ENCODE data around the gene ARL4A. TPM values are rescaled to one million over a fixed set of nuclear protein-coding genes. Genes with fewer than 3 reads are reported as not detected.

The ARL4A gene
- total RNA-seq, 1 donor from 2014 or later: 41.2 TPM

- peaks cover 34% of the 10 kb centered on the region for H3K4me1 Mint-ChIP-seq (ENCODE audit: unreplicated experiment)
- no peaks in the 10 kb centered on the region for H3K9me3 Mint-ChIP-seq (ENCODE audit: unreplicated experiment)
Observed at GRCh38 chr7:12711124-12711523, 23.7 kb downstream of the ARL4A start.

DNA sequence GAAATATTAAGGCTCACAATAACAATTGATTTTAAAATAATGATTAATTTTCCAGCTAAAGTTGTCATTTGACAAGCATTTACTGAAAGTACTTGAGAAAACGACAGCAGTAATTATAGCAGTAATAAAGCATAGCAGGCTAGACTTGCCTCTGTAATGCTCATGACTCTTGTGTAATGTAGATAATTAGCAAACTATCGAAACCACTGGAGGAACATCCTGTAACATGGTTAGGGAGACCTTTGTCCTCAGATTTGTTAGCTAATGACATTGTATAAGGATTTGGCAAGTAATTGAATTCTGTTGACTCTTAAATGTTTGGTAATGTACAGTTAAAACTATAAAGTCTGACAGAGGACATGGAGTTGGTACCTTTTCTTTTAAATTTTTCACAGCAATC lies 24.8 kb downstream of the ARL4A start:
- Mint-ChIP-seq H3K36me3 (ENCODE audit: low read depth, unreplicated experiment) (no peaks in the 10 kb centered on the region), H3K27me3 (ENCODE audit: unreplicated experiment) (peaks cover 2% of the 10 kb centered on the region), H3K4me1 (ENCODE audit: unreplicated experiment) (peaks cover 45% of the 10 kb centered on the region), H3K4me3 (ENCODE audit: unreplicated experiment) (no peak overlapping the region), H3K27ac (ENCODE audit: unreplicated experiment) (peak overlapping the region; percentile 52), H3K9me3 (ENCODE audit: unreplicated experiment) (no peaks in the 10 kb centered on the region)
- DNase-seq (ENCODE audit: low spot score): no peak
- TF ChIP-seq, protein P1, sequence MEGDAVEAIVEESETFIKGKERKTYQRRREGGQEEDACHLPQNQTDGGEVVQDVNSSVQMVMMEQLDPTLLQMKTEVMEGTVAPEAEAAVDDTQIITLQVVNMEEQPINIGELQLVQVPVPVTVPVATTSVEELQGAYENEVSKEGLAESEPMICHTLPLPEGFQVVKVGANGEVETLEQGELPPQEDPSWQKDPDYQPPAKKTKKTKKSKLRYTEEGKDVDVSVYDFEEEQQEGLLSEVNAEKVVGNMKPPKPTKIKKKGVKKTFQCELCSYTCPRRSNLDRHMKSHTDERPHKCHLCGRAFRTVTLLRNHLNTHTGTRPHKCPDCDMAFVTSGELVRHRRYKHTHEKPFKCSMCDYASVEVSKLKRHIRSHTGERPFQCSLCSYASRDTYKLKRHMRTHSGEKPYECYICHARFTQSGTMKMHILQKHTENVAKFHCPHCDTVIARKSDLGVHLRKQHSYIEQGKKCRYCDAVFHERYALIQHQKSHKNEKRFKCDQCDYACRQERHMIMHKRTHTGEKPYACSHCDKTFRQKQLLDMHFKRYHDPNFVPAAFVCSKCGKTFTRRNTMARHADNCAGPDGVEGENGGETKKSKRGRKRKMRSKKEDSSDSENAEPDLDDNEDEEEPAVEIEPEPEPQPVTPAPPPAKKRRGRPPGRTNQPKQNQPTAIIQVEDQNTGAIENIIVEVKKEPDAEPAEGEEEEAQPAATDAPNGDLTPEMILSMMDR (IDR thresholded peaks at IDR 0.05; ENCODE audit: unreplicated experiment): no peak

More at GRCh38 chr7:12711124-12711523, 23.7 kb downstream of the ARL4A start:
- Mint-ChIP-seq H3K4me3 (ENCODE audit: unreplicated experiment) (no peak overlapping the region), H3K36me3 (ENCODE audit: low read depth, unreplicated experiment) (no peaks in the 10 kb centered on the region), H3K27ac (ENCODE audit: unreplicated experiment) (no peak overlapping the region), H3K27me3 (ENCODE audit: unreplicated experiment) (peaks cover under 1% of the 10 kb centered on the region)
- DNase-seq (ENCODE audit: low spot score): no peak
- TF ChIP-seq, protein P1 (IDR thresholded peaks at IDR 0.05; ENCODE audit: unreplicated experiment): no peak

DNA sequence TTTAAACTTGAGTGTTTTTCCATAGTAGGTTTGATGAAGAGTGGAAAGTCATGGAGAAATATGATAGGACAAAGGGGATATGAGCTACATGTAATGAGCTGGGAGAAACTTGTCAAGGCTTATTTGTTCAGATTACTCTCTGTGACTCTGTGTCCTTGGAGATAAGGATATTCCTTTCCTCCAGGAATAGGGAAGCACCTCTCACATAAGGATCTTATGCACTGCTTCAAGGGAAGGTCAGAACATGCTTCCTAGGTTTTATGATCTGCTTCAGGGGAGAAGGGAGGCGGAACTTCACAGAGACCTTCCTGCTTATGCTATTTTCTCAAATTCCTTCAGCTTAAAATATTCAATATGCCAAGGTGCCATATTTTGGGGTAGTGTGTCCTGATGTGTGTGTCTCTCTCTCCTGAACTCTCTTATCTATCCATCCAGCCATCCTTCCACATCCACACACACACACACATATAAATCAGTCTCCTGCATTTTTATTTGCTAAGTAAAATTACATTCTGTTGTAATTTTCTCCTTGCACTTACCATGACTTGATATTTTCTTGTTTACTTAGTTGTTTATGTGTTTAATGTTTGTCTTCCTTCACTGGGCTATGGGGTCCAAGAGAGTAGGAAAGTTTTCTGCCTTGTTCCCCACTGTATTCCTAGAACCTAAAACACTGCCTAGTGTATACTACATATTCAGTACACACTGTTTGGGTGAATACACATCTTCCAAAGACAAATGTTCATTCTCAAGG lies 26.4 kb downstream of the ARL4A start:
- TF ChIP-seq, protein P1 (IDR thresholded peaks at IDR 0.05; ENCODE audit: unreplicated experiment): no peak
- Mint-ChIP-seq H3K27me3 (ENCODE audit: unreplicated experiment) (peaks cover 2% of the 10 kb centered on the region), H3K27ac (ENCODE audit: unreplicated experiment) (peak overlapping the region; percentile 93), H3K36me3 (ENCODE audit: low read depth, unreplicated experiment) (no peaks in the 10 kb centered on the region), H3K4me1 (ENCODE audit: unreplicated experiment) (peaks cover 51% of the 10 kb centered on the region), H3K9me3 (ENCODE audit: unreplicated experiment) (no peaks in the 10 kb centered on the region), H3K4me3 (ENCODE audit: unreplicated experiment) (no peak overlapping the region)
- DNase-seq (ENCODE audit: low spot score): no peak

GRCh38 chr7:12714379-12714737 lies 26.9 kb downstream of the ARL4A start:
- Mint-ChIP-seq H3K27ac (ENCODE audit: unreplicated experiment) (peak overlapping the region; percentile 93), H3K36me3 (ENCODE audit: low read depth, unreplicated experiment) (no peaks in the 10 kb centered on the region), H3K4me3 (ENCODE audit: unreplicated experiment) (no peak overlapping the region), H3K27me3 (ENCODE audit: unreplicated experiment) (peaks cover 2% of the 10 kb centered on the region), H3K4me1 (ENCODE audit: unreplicated experiment) (peaks cover 56% of the 10 kb centered on the region), H3K9me3 (ENCODE audit: unreplicated experiment) (no peaks in the 10 kb centered on the region)
- no peak for DNase-seq (ENCODE audit: low spot score)
- TF ChIP-seq, protein P1 (IDR thresholded peaks at IDR 0.05; ENCODE audit: unreplicated experiment): no peak

DNA sequence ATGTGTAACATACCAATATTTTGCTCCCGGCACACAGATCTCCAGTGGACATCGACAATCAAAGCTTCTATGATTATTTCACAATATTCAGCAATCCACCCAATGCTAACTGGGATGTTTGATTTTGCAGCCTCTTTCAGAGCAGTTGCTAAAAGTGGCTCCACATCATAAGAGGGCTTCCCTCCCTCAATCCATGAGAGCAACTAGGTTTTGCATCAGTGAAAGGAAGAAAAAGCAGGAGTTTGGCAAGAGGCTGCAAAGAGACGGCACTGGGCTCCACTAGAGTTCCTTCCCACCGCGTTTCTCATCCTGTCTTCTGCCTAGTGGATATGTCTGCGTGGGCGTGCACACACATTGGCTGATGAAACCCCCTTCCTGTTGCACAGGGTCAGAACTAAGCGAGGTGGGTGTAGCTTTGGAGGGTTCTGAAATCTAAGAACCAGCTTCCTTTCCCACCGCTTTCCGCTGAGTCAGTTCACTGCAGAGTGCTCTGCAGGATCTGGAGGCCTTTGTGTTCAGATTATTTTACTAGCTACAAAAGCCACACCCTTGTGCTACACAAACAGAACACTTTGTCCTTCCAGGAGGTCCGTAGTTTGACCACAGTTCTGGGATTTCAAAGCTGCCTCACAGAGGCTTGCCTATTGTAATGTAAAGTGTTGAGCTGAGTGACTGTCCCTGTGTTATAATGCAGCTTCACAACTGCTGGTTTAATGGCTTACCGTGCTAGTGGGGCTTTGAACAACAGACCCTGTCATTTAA lies 28.1 kb downstream of the ARL4A start:
- TF ChIP-seq, protein P1 (IDR thresholded peaks at IDR 0.05; ENCODE audit: unreplicated experiment): no peak
- DNase-seq (ENCODE audit: low spot score): peak; percentile 41
- Mint-ChIP-seq H3K4me1 (ENCODE audit: unreplicated experiment) (peaks cover 64% of the 10 kb centered on the region), H3K9me3 (ENCODE audit: unreplicated experiment) (no peaks in the 10 kb centered on the region), H3K27me3 (ENCODE audit: unreplicated experiment) (peaks cover 2% of the 10 kb centered on the region), H3K36me3 (ENCODE audit: low read depth, unreplicated experiment) (no peaks in the 10 kb centered on the region), H3K27ac (ENCODE audit: unreplicated experiment) (peak overlapping the region; percentile 93), H3K4me3 (ENCODE audit: unreplicated experiment) (peak overlapping the region; percentile 65)
